Glutamatergic neuron (in vitro differentiated cells): Measurements from ENCODE around the gene XRN1. TPM values are rescaled to one million over a fixed set of nuclear protein-coding genes. Genes with fewer than 3 reads are reported as not detected.
A peak's percentile ranks its signal among the peaks of the same experiment; 100 is the strongest.

Source experiments
- DNase-seq: peaks from one replicate; pipeline ENCODE4 v3.0.0; 2022
- H3K27ac Mint-ChIP-seq: one replicate; pipeline ENCODE4 v1.8.0; 2020; ENCODE audit warnings: mild to moderate bottlenecking, mixed read lengths, inconsistent platforms; ENCODE audit not compliant: unreplicated experiment
- H3K27me3 Mint-ChIP-seq: one replicate; pipeline ENCODE4 v1.8.0; 2020; ENCODE audit warnings: mild to moderate bottlenecking, moderate library complexity, mixed read lengths, inconsistent platforms; ENCODE audit not compliant: unreplicated experiment
- H3K36me3 Mint-ChIP-seq: one replicate; pipeline ENCODE4 v1.8.0; 2020; ENCODE audit warnings: mild to moderate bottlenecking, mixed read lengths, inconsistent platforms; ENCODE audit not compliant: unreplicated experiment
- H3K4me1 Mint-ChIP-seq: one replicate; pipeline ENCODE4 v1.8.0; 2020; ENCODE audit warnings: mild to moderate bottlenecking, low read depth, mixed read lengths, inconsistent platforms; ENCODE audit not compliant: unreplicated experiment
- H3K4me3 Mint-ChIP-seq: one replicate; pipeline ENCODE4 v1.8.0; 2020; ENCODE audit warnings: mild to moderate bottlenecking, mixed read lengths, inconsistent platforms; ENCODE audit not compliant: unreplicated experiment
- H3K9me3 Mint-ChIP-seq: one replicate; pipeline ENCODE4 v1.8.0; 2020; ENCODE audit warnings: mild to moderate bottlenecking, moderate library complexity, mixed read lengths, inconsistent platforms; ENCODE audit not compliant: unreplicated experiment
- CTCF ChIP-seq: fragments of 200-600 bp; sonication (generic); IDR thresholded peaks from one replicate; pipeline ENCODE4 v1.5.0; 2021; ENCODE audit not compliant: partially characterized antibody, unreplicated experiment
- long read RNA-seq: library from polyadenylated mRNA; unstranded; transcript quantifications from one replicate; pipeline ENCODE4 v2.0.0, GENCODE V29; 2020; ENCODE audit not compliant: unreplicated experiment
- total RNA-seq: library from RNA; stranded (reverse); fragmentation: NEBNext Ultra II Directional; extraction: Animal tissue kit (Norgen Biotek cat#: 25700); gene quantifications from one replicate; pipeline ENCODE4 v1.2.1, GENCODE V29; 2021; ENCODE audit not compliant: unreplicated experiment

XRN1 gene
- total RNA-seq = 46.1 TPM
- long read RNA-seq, partial matches to known transcripts = 1 of 1 reads
- long read RNA-seq, other reads (novel, unspliced or antisense) = 0 of 1 reads

- peak; percentile 99 for DNase-seq
- Mint-ChIP-seq H3K4me1 (peaks cover 25% of the 10 kb centered on the region), H3K9me3 (peaks cover 7% of the 10 kb centered on the region), H3K4me3 (peak within 1 kb of the TSS; percentile 98), H3K27me3 (peaks cover 7% of the 10 kb centered on the region), H3K27ac (peak within 1 kb of the TSS; percentile 97), H3K36me3 (no peaks in the 10 kb centered on the region)
- no peak for TF ChIP-seq CTCF
Observed at GRCh38 chr3:142447852-142448823, at the start of gene XRN1. XRN1 (minus strand) TSS chr3:142448037; CDS start chr3:142447944, 93 bp downstream.

DNA sequence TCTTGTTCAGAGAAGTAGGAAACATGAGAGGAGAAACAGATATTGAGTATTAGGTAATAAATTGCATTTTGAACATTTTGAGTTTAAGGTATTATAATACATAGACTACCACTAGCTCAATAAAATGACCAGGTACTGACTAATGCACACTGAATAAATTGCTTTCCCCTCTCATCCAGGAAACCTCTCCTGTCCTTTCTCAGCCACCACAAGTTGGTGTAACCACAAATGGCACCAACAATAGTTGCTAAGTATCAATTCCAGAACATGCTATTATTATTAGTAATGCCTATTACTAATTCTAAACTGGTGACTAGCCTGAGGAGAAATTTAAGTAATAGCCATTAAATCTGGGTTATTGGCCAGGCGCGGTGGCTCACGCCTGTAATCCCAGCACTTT lies 47.3 kb upstream of the XRN1 start:
- no peak for DNase-seq
- peaks cover 1% of the 10 kb centered on the region for H3K9me3 Mint-ChIP-seq
- H3K36me3 Mint-ChIP-seq = no peaks in the 10 kb centered on the region
- no peaks in the 10 kb centered on the region for H3K27me3 Mint-ChIP-seq
- no peak overlapping the region for H3K4me3 Mint-ChIP-seq
- TF ChIP-seq CTCF = no peak
- H3K27ac Mint-ChIP-seq = no peak overlapping the region
- no peaks in the 10 kb centered on the region for H3K4me1 Mint-ChIP-seq

DNA sequence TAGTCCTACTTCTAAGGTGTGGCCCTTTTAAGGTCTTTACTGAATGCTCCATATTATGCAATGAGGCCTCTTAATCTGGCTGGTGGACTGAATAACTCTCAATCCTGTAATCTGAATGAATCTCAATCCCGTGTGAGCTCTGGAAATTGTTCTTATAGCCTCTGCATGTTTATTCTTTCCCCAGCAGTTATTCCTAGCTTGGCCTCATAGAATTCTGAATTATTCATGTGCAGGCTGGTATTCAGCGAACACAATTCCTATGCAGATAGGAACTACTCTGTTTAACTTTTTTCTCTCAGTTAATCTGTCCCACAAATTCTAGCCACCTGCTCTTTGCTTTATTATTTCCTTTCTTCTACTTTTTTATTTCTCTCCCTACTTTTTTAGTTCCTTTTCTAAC lies 44.3 kb upstream of the XRN1 start:
- H3K4me3 Mint-ChIP-seq = no peak overlapping the region
- TF ChIP-seq CTCF = no peak
- no peaks in the 10 kb centered on the region for H3K27me3 Mint-ChIP-seq
- no peaks in the 10 kb centered on the region for H3K36me3 Mint-ChIP-seq
- H3K9me3 Mint-ChIP-seq = peaks cover 1% of the 10 kb centered on the region
- H3K4me1 Mint-ChIP-seq = no peaks in the 10 kb centered on the region
- no peak for DNase-seq
- no peak overlapping the region for H3K27ac Mint-ChIP-seq

GRCh38 chr3:142489572-142490323 lies 41.9 kb upstream of the XRN1 start:
- H3K4me3 Mint-ChIP-seq = no peak overlapping the region
- H3K36me3 Mint-ChIP-seq = no peaks in the 10 kb centered on the region
- TF ChIP-seq CTCF = no peak
- no peak overlapping the region for H3K27ac Mint-ChIP-seq
- peaks cover 1% of the 10 kb centered on the region for H3K9me3 Mint-ChIP-seq
- no peaks in the 10 kb centered on the region for H3K4me1 Mint-ChIP-seq
- no peak for DNase-seq
- H3K27me3 Mint-ChIP-seq = no peaks in the 10 kb centered on the region
